ENCODE data around the gene NR2C2.

DNA sequence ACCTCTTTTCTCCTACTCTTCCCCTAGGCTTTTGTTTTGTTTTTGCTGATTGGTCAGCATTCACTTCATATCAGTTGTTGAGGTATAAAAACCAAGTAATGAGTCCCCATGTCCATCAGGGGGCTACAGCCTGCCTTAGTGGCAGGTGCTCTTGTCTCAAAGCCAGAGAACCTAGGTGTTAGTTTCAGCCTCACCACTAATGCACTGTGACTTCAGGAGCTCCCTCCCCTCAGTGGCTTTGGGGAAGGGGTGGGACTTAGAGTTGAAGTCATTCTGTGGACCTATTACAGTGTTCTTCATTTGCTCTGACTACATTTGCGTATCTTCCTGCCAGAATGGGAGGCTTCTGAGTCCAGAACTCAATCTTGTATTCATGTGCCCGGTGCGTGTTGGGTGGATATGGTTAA lies 41.6 kb downstream of the NR2C2 start:
- TF ChIP-seq POLR2A (IDR thresholded peaks at IDR 0.05; ENCODE audit: extremely low read depth, insufficient read length), result no peak
- TF ChIP-seq, protein P1, sequence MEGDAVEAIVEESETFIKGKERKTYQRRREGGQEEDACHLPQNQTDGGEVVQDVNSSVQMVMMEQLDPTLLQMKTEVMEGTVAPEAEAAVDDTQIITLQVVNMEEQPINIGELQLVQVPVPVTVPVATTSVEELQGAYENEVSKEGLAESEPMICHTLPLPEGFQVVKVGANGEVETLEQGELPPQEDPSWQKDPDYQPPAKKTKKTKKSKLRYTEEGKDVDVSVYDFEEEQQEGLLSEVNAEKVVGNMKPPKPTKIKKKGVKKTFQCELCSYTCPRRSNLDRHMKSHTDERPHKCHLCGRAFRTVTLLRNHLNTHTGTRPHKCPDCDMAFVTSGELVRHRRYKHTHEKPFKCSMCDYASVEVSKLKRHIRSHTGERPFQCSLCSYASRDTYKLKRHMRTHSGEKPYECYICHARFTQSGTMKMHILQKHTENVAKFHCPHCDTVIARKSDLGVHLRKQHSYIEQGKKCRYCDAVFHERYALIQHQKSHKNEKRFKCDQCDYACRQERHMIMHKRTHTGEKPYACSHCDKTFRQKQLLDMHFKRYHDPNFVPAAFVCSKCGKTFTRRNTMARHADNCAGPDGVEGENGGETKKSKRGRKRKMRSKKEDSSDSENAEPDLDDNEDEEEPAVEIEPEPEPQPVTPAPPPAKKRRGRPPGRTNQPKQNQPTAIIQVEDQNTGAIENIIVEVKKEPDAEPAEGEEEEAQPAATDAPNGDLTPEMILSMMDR (IDR thresholded peaks at IDR 0.05; ENCODE audit: low read depth, low read length), result no peak

Data from NB4 (cell line).